ENCODE measurements around the gene CCDC148.
"Not testable (repeated sequence)": the region's sequence is repeated elsewhere in the genome, so short reads cannot be mapped to it uniquely, and the experiment has no call there.

Gene CCDC148

GRCh38 chr2:158273791-158274190 lies 182.8 kb downstream of the CCDC148 start:
- DNase-seq: no peak

GRCh38 chr2:158270536-158270935 lies 186.0 kb downstream of the CCDC148 start:
- DNase-seq: no peak

- DNase-seq: no peak
Observed at GRCh38 chr2:158269143-158269542, 187.4 kb downstream of the CCDC148 start.

- DNase-seq: no peak
Observed at GRCh38 chr2:158266111-158266510, 190.4 kb downstream of the CCDC148 start.

- no peak for DNase-seq
Observed at GRCh38 chr2:158255257-158255656, 201.3 kb downstream of the CCDC148 start.

- no peak for DNase-seq
Observed at GRCh38 chr2:158253170-158253569, 203.4 kb downstream of the CCDC148 start.

GRCh38 chr2:158251356-158251755 lies 205.2 kb downstream of the CCDC148 start:
- DNase-seq: no peak

- DNase-seq: no peak
Observed at GRCh38 chr2:158243392-158243791, 213.2 kb downstream of the CCDC148 start.

GRCh38 chr2:158242280-158242679 lies 214.3 kb downstream of the CCDC148 start:
- DNase-seq: no peak

GRCh38 chr2:158240975-158241374 lies 215.6 kb downstream of the CCDC148 start:
- no peak for DNase-seq

- DNase-seq: no peak
Observed at GRCh38 chr2:158239271-158239670, 217.3 kb downstream of the CCDC148 start.

GRCh38 chr2:158234497-158234896 lies 222.1 kb downstream of the CCDC148 start:
- DNase-seq: no peak

GRCh38 chr2:158232476-158232875 lies 224.1 kb downstream of the CCDC148 start:
- DNase-seq: no peak

- DNase-seq: no peak
Observed at GRCh38 chr2:158228943-158229508, 227.5 kb downstream of the CCDC148 start.

GRCh38 chr2:158223066-158223465 lies 233.5 kb downstream of the CCDC148 start:
- not testable (repeated sequence) for DNase-seq

- no peak for DNase-seq
Observed at GRCh38 chr2:158221063-158222020, 235.2 kb downstream of the CCDC148 start.

- no peak for DNase-seq
Observed at GRCh38 chr2:158217593-158217992, 239.0 kb downstream of the CCDC148 start.

- no peak for DNase-seq
Observed at GRCh38 chr2:158214431-158214830, 242.1 kb downstream of the CCDC148 start.

- DNase-seq: no peak
Observed at GRCh38 chr2:158213773-158214172, 242.8 kb downstream of the CCDC148 start.

- no peak for DNase-seq
Observed at GRCh38 chr2:158212301-158212700, 244.3 kb downstream of the CCDC148 start.

GRCh38 chr2:158211502-158211901 lies 245.1 kb downstream of the CCDC148 start:
- DNase-seq: no peak

- no peak for DNase-seq
Observed at GRCh38 chr2:158207354-158207753, 249.2 kb downstream of the CCDC148 start.

GRCh38 chr2:158205215-158205614 lies 251.3 kb downstream of the CCDC148 start:
- no peak for DNase-seq

- DNase-seq: no peak
Observed at GRCh38 chr2:158204741-158205165, 251.8 kb downstream of the CCDC148 start.

Measured in activated naive CD4-positive, alpha-beta T cell treated with Interleukin-2 at 50 U/mL for 16 hours (primary cell).